ENCODE data around the gene AURKAIP1. TPM values are rescaled to one million over a fixed set of nuclear protein-coding genes. Genes with fewer than 3 reads are reported as not detected.

The AURKAIP1 gene
- total RNA-seq, 2 donors from 2014 or later = 152 to 161 TPM

- H3K36me3 ChIP-seq = no peaks in the 10 kb centered on the region
- TF ChIP-seq POLR2A (IDR thresholded peaks at IDR 0.05) = no peak
- no peak for TF ChIP-seq CTCF (IDR thresholded peaks at IDR 0.05)
- TF ChIP-seq POLR2AphosphoS5 (IDR thresholded peaks at IDR 0.05) = no peak
- no peak for DNase-seq (ENCODE audit: low spot score)
- H3K9me3 ChIP-seq = no peaks in the 10 kb centered on the region
- no peaks in the 10 kb centered on the region for H3K27me3 ChIP-seq (replicated peaks; ENCODE audit: insufficient read depth)
- intact Hi-C loops (cut with DNase I) = loop anchor here (5.0 kb wide), 1 partner anchor 252 kb away; no protein-coding TSS in a partner anchor
- peaks cover 17% of the 10 kb centered on the region for H3K4me1 ChIP-seq (replicated peaks)
- H3K27ac ChIP-seq = peak overlapping the region in 1 of 2 donors; percentile 88
- peak overlapping the region; percentile 96 to 98 for H3K4me3 ChIP-seq
- WGBS = 44% methylated on average over 50 of the region's 52 CpGs
Observed at GRCh38 chr1:1373815-1374588, 1.0 kb downstream of the AURKAIP1 start.

GRCh38 chr1:1373051-1373814 is 1.8 kb downstream of the AURKAIP1 start:
- intact Hi-C loops (cut with DNase I) = loop anchor here (5.0 kb wide), 1 partner anchor 251 kb away; no protein-coding TSS in a partner anchor
- Histone ChIP-seq H3K9me3 (no peaks in the 10 kb centered on the region), H3K27ac (no peak overlapping the region), H3K4me3 (no peak overlapping the region), H3K27me3 (replicated peaks; ENCODE audit: insufficient read depth) (no peaks in the 10 kb centered on the region), H3K36me3 (no peaks in the 10 kb centered on the region), H3K4me1 (replicated peaks) (peaks cover 17% of the 10 kb centered on the region)
- 84% methylated on average over 26 of the region's 26 CpGs for WGBS
- no peak for DNase-seq (ENCODE audit: low spot score)
- TF ChIP-seq POLR2AphosphoS5 (IDR thresholded peaks at IDR 0.05) = no peak
- TF ChIP-seq CTCF (IDR thresholded peaks at IDR 0.05) = no peak
- TF ChIP-seq POLR2A (IDR thresholded peaks at IDR 0.05) = no peak

- WGBS = 30% methylated on average over 26 of the region's 26 CpGs
Observed at GRCh38 chr1:1371746-1372711, 3.0 kb downstream of the AURKAIP1 start.

More at GRCh38 chr1:1371746-1372711, 3.0 kb downstream of the AURKAIP1 start:
- peak; percentile 39 for DNase-seq (ENCODE audit: low spot score)
- intact Hi-C loops (cut with DNase I) = loop anchor here (5.0 kb wide), 1 partner anchor 250 kb away; no protein-coding TSS in a partner anchor
- TF ChIP-seq CTCF (IDR thresholded peaks at IDR 0.05) (peak; percentile 80 to 89 (median 84)), POLR2A (IDR thresholded peaks at IDR 0.05) (no peak)
- H3K4me1 ChIP-seq (replicated peaks) = peaks cover 17% of the 10 kb centered on the region
- no peaks in the 10 kb centered on the region for H3K36me3 ChIP-seq
- no peak overlapping the region for H3K27ac ChIP-seq
- no peaks in the 10 kb centered on the region for H3K9me3 ChIP-seq
- no peak overlapping the region for H3K4me3 ChIP-seq
- no peaks in the 10 kb centered on the region for H3K27me3 ChIP-seq (replicated peaks; ENCODE audit: insufficient read depth)
